AG08396 (cell line): Measurements from ENCODE around the gene PLXDC1.

Experiments used
- DNase-seq: peaks from one replicate; pipeline ENCODE4 v3.0.0; 2012; ENCODE audit warnings: low spot score, mixed read lengths

The PLXDC1 gene

DNA sequence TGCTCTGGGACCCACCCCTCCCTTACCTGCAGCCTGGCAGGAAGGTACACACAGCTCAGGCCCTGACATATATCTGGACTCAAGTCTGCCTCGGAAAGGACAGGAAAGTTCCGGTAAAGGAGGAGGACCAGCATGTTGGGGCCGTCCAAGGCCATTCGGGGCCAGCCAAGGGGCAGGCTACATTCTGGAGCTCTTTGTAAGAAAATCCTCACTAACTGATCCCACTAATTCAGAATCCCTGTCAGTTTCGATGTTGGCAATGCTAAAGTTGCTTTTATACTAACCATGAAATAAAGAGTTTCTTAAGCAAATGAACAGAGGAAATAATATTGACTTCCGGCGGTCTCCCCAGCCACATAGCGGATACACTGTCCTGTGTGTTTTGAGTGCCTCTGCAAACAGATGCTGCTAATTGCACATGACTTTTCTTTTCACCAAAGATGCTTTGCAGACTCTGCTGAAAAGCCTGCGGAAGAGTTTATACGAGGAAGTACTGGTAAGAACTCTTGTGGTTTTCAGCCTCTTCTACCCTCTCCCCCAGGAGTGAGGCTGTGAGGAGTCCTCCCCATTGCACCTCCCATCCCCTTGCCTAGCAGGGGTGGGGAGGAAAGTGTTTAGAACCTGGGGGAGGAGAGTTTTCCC lies 54.8 kb downstream of the PLXDC1 start:
- no peak for DNase-seq

DNA sequence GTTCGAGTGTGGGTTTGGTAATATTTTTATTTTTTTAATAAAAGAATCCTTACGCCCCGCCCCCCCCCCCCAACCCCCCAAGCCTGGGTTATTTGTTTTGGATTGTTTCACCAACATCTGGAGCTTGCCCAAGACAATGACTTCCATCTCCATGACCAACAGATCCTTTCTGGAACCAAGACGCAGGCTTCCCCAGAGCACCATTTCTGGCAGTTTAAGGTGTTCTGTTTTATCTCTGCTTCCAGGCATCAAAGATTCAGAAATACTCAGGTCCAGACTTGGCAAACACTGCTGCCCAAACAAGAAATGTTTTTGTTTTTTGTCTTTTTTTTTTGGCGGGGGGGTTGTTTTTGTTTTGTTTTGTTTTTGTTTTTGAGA lies 56.1 kb downstream of the PLXDC1 start:
- no peak for DNase-seq

DNA sequence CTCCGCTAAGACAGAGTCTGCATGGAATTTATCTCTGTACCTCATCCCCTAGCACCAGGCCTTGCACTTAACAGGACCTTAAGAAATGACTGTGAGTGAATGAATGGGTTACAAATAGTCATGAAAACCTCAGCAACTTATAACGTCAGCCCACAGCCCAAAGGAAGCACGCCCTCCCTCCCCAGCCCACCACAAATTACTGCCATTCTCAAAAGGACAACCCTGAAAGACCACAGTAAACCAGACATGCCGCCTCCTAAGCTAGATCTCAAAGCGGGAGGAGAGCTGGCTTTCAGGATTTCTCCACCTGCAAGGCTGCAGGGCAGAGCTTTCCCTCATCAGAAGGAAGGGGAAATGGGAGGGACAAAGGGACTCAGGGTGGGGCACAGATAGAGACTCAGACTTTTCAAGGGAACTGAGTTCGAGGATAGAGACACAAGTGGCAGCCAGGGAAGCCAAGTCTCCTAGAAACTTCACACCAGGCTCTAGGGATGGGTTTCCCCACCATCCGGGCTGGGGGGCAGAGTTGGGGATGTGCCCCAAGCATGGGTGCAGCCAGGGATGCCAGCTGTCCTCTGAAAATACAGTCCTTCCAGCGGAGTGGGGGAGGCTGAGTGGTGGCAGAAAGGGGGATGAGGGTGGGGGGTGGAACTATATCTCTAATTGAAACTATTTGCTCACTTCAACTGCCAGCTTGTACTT lies 56.7 kb downstream of the PLXDC1 start:
- DNase-seq = no peak

DNA sequence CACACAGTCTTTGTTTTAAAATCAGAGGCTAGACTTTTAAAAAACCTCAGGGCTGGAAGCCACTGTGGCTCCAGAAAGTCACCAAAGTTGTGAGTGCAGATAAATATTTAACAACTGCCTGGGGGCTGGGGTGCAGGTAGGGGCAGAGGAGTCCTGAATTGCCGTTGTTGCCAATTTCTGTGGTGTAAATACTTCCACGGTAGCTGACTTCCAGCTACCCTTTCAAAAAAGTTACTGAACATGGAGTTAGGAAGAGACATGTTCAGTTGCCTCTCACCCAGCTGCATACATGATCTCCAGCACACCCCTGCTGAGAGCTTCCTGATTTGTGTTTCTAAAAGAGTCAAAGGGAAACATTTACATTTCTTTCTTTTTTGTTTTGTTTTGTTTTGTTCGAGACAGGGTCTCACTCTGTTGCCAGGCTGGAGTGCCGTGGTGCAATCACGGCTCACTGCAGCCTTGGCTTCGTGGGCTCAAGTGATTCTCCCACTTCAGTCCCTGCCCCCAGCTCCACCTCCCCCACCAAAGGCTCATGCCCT lies 58.7 kb downstream of the PLXDC1 start:
- no peak for DNase-seq

DNA sequence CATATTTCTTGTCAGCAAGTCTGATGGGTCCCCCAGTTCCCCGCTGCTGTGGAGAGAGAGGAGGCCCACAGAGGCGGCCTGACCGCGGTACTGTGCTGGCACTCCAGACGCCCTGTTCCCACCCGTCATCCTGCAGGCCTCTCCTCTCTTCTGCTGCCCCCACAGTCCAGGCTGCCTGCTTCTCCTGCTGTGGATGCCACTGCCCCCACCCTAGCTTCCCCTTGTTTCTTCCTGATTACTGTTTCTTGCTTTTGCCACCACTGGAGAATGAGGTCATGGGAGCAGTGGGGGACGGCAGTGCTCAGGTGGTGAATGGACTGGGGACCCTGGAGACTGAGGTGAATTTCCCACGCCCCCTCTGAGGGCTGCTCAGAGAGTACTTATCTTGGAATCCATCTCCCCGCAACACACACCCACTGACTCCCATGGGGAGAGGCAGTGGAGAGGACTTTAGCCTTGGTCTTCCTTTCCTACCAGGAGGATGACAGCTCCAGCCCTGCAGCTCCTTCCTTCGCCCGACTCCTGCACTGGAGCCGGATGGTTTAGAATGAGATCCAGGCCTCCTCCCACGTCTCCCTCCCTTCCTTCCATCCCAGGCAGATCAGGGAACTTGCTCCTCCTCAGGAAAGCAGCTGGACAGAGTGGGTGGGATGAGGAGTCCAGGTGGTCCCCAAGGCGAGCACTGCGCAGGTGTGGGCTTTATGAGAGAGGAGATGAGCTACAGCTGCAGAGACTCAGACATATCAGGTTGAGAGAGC lies 60.4 kb downstream of the PLXDC1 start:
- DNase-seq = no peak

DNA sequence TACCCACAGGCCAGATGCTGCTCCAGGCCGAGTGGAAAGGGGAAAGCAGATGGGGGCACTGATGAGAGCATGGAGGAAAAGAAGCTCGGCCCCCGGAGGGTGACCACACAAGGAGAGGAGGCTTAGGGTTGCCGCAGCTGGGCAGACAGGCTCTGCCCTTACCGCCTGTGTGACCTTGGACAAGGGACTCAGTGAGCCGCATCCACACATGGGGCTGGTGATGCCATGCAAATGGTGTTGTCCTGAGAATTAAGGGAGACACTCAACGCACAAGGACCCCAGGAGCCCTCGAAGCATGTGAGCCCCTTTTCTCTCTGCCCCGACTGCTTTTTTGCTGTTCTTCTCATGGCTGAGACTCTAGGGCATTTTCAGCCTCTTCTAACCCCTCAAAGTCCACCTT lies 61.0 kb downstream of the PLXDC1 start:
- DNase-seq = no peak

DNA sequence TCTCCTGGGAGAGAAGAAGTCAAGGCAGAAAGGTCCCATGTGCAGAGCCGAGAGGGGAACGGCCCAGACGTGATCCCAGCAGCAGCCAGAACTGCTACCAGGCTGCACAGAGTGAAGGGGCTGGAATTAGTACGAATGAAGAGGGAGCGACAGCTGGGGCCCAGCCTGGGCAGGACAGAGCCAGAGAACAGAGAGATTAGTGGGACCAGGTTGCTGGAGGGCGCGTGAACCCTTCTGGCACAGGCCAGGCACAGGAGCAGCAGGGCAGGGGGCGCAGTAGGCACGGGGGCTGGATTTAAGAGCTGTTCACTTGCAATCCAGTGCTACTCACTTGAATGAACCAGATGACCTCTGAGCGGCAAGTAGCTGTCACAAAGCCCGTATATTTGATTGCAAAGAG lies 66.9 kb downstream of the PLXDC1 start:
- no peak for DNase-seq

DNA sequence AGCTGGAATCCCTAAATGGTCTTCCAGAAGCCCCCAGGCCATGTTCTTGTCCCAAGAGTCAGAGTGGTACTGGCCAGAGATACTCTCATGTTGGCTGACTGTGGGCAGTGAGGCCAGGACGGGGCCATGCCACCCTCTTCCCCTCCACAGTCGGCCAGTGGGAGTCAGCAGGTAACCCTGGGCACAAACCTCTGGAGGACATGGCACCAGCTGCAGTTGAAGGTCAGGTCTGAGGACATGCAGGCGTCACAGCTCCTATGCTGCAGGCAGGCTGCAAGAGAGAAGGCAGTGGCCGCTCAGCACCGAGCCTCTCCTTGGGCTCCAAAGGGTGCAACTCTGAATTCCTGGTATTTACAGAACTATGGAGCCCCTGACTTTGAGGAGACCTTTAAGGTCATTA lies 68.2 kb downstream of the PLXDC1 start:
- DNase-seq = no peak

DNA sequence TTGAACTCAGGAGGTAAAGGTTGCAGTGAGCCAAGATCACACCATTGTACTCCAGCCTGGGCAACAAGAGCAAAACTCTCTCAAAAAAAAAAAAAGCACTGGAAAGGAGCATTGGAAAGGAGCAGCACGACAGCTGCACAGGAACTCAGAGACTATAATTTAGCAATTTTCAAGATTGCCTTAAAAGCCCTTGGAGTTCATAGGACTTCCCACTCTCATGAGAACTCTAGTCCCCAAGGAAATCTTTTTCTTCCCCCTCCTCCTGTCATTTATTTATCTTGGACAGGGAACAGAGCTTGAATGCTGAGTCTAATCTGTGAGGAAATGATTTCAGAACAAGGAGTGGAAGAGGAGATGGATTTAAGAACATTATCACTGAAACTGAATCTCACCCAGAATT lies 69.0 kb downstream of the PLXDC1 start:
- DNase-seq = no peak

DNA sequence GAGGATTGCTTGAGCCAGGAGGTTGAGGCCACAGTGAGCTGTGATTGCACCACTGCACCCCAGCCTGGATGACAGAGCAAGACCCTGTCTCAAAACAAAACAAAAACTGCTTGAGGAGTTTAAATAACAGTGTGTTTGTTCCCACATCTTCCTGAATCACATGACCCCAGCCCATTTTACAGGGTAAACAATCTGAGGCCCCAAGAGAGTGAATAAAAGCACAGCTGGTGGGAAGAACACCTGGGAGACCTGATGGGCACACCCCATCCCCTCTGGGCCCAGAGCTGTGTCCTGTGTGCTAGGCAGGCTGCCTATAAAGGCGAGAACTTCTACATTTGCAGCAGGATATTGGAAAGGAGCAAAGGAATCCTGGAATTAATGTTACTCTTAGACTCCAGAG lies 69.6 kb downstream of the PLXDC1 start:
- no peak for DNase-seq

DNA sequence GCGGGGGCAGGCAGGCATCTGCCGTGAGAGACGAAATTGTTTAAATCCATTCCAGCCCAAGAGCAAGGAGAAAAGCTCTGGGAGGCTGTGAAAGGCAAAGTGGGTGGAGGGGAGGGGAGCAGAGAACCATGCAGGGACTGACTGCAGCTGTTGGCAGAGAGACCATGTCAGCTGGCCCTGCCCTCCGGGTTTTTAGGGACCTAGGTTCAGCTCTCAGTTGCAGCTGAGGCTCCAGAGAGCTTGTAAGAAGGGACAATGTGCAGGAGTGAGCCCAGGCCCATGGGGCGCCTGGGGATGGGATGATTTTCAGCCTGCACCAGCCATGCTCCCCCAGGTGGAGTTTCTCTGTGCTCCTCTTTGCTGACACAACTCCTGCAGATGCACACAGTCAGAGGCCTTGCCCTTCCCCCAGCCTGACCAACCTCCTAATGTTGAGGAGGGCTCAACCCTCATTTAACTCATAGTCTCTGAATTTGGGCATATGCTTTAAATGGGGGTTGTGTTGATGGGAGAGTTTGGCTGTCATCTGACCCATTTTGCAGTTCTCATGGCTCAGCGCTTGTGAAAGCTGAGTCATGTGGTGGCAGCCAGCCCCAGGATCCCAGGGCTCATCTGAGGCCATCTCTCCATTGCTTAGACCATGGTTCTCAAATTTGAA lies 70.9 kb downstream of the PLXDC1 start:
- DNase-seq = peak; percentile 67

DNA sequence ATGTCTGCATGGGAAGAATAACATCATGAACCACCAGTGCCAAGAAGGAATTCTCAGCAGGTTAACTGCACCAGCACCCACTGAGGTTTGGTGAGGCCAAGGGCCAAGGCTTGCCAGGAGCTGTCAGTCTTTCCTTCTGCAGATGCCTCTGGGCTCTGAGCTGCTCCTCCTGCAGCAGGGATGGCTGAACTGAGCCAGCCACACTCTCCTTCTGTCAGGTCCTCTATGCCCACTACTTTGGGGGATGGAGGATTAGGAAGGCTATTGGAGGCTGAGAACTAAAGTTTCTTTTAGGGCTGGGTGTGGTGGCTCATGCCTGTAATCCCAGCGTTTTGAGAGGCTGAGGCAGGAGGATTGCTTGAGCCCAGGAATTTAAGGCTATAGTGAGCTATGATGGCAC lies 71.6 kb downstream of the PLXDC1 start:
- DNase-seq = no peak

DNA sequence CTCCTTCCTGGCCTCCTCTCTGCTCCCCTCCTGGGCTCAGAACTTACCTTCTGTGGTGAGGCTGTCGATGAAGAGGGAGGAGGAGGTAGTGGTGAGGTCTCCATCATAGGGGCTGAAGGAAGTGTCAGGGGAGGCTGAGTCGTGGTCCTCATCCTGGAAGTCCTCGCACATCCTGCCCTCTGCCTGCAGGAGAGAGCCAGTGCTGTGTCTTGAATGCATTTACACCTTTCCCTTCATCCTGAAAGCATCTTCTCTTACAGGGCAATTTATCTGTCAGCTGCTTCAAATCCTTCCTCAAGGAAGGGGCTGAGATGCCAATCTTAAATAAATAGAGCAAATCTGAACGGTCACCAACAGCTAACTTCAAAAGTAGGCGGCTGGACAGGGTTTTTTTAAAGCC lies 73.6 kb downstream of the PLXDC1 start:
- DNase-seq = no peak

DNA sequence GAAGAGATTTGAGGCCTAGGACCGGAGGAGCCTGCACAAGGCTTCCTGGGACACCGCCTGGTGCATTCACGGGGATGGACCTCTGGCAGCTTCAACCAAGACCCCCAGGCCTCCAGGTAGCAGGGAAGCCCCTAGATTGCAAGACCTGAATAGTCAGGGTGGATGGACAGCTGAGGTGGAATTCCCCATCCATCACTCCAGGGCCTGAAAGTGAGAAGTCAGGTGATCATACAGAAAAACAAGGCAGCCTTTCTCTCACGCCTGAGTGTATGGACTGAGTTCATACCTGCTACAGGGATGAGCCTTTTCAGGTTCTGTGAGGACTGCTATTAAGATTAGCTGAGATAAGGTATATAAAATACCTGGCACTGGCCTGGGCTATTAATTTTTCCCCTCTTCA lies 74.2 kb downstream of the PLXDC1 start:
- DNase-seq = no peak

DNA sequence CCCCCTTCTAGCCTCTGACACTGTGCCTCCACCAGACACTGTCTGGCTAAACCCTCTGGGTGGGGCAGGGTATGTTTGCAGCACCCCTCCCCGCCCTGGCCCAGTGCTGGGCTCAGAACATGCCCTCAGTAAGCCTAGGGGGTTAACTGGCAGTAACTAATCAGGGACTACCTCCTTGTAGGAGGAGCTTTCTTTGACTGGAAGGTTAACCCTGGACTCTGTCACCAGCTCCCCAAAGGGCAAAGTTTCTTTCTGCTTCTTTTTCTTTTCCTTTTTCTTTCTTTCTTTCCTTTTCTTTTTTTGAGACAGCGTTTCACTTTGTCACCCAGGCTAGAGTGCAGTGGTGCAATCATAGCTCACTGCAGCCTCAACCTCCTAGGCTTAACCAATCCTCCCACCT lies 76.8 kb downstream of the PLXDC1 start:
- no peak for DNase-seq

DNA sequence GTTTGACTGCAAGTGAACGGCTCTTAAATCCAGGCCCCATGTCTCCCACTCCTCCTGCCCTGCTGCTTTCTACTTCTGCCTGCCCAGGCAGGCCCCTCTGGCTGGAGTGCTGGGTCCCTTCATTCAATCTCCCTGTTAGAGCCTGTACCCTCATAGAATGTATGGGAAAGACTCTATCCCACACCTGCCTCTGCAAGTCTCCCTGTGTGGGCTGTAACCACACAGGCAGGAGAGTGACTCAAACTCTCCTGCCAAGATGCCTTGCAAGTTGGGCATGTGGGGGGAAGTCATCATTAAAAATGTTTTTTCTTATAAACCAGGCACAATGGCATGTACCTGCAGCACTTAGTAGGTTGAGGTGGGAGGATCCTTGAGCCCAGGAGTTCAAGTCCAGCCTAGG lies 77.5 kb downstream of the PLXDC1 start:
- no peak for DNase-seq

DNA sequence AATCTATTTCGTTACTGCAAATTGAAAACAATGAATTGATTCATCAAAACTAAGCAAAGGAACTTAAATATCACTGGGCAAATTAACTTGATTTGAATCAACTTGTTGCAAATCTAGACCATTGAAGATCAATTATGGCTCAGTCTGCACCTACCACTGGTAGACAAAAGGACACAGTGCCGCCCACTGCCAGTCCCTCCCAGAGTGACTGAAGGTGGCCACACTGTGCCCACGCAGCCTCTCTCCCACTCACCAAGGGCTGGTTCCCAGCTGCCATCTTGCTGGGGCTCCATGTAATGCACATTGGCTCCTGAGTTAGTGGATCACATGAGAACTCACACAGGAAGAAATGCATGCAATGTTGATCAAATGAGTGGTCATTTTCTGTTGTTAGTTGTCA lies 78.1 kb downstream of the PLXDC1 start:
- no peak for DNase-seq

DNA sequence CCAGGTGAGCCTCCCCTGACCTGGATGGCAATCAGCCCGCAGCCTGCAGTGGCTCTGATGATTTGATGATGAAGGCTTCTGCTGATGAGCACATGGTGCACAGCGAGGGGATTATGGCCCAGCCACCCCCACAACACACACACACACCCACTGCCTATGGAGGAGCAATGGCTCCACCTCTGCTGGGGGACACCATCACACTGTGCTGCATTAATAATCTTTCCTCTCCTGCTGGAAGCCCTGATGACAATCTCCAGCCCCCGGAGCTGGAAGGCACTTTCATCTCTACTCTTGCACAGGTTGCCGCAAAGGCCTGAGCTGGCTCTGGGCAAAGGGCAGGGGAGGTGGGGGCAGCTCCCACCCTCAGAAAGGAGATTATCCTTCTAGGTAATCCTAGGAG lies 79.9 kb downstream of the PLXDC1 start:
- DNase-seq = no peak

DNA sequence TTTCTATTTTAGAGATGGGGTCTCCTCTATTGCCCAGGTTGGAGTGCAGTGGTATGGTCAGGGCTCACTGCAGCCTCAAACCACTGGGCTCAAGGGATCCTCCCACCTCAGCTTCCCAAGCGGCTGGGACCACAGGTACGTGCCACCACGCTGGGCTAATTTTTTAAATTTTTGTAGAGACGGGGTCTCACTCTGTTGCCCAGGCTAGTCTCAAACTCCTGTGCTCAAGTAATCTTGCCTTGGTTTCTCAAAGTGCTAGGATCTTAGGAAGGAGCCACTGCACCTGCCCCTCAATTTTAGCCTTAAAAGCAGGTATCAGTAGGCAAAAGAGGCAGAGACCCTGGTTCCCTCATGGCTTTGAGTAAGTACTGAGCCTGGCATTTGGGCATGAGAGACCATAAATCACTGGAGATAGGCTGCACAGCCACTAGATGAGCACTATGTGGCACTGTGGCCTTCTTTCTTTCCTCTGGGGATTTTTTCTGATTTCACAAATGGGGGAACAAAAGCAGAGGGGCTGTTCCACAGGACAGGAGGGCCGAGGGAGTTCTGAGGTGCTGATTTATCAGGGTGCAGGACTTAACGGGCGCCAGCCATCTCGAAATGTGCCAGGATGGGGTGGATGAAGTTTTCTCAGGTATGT lies 82.2 kb downstream of the PLXDC1 start:
- peak; percentile 71 for DNase-seq

DNA sequence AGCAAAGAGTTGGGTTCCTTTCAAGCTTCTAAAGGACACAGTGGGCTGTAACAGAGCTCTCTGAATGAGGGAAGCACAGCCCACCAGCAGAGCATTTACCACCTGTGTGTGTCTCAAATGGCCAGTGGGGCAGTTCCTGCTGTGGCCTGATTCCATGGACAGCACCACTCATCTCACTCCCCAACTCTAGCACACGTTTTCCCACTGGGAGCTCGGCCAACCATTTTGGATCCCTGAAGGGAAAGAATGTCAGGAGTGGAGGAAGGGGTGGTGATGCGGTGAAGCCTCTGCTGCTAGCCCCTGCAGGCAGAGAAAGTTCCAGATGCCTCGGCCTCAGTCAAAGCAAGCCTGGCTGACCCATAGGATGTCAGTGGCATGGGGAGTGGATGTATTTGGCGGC lies 86.6 kb downstream of the PLXDC1 start:
- DNase-seq = no peak

DNA sequence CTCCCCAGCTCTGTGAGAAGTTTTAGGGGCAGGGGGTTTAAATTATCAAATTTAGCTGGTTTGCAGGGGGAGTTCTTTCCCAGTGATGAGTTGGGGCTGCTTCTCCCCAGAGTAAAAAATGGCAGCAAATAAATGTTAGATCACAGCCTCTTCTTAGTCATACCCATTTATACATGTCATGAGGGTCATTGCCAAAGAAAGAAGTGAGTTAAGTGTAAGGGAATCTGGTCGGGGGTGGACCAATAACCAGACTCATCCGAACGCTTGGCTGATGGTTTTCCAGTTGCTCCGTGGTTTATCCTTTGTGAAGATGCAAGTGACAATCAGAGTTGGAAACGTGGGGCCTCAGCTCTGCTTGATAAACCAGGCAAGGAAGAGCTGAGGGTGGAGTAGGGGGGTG lies 87.1 kb downstream of the PLXDC1 start:
- peak; percentile 74 for DNase-seq

DNA sequence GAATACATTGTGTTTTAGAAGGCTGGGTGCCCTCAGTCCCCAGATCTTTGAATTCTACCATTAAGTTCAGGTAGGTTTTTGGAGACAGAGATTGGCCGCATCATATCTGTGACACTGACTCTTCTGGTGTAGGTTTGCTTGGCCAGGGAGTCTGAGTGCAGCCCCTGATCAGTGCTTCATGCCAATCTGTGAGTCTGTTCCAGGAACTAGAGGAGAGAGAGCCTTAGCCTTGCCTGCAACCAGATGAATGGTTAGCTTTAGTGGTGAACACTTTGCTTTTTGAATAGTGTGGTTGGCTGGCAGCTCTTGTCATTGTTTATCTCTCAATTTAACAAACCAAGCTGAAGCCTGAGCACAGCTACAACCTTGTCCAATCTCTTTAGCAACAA lies 87.8 kb downstream of the PLXDC1 start:
- no peak for DNase-seq
